ENCODE results near the gene CNTNAP2.

The CNTNAP2 gene

DNA sequence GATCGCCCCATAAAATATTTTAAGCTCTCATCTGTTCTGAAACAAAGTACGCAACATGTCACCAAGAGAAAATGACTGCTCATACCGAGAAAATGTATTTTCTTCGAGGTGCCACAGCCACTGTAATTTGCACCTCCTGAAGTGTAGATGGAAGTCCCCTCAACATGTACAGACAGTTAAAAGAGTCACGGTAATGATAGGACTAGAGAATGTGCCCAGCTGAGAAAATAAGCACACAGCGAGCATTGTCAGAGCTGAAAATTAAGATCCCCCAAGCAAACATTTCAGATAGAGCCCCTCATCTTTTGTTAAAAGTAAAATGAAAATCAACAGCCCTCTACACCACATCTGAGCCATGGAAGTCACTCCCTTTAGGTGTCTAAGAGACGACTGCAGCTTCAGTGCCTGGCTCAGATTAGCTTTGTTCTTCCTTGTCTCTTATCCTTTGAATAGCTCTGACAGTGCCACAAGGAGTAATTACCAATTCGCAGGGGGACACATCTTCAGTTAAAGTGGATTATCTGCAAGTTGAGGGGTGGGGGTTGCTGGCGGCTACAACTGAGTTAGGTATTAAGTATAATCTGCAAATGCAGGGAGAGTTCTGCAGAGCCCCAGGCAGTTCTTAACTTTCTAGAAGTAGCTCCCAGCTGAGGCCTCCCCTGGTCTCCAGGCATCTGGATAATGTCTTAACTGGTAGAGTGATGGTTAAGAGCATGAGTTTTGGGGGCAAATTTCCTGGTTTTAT lies 2251.3 kb downstream of the CNTNAP2 start:
- TF ChIP-seq CTCF (IDR thresholded peaks at IDR 0.05; ENCODE audit: low read depth, low read length) = no peak
- no peak overlapping the region for H3K4me3 ChIP-seq (ENCODE audit: low read depth, low read length)

- no peak overlapping the region for H3K4me3 ChIP-seq (ENCODE audit: low read depth, low read length)
- TF ChIP-seq CTCF (IDR thresholded peaks at IDR 0.05; ENCODE audit: low read depth, low read length) = no peak
Measured at GRCh38 chr7:148368562-148368961, 2252.0 kb downstream of the CNTNAP2 start.

GRCh38 chr7:148371280-148371937 lies 2254.8 kb downstream of the CNTNAP2 start:
- no peak overlapping the region for H3K4me3 ChIP-seq (ENCODE audit: low read depth, low read length)
- TF ChIP-seq CTCF (IDR thresholded peaks at IDR 0.05; ENCODE audit: low read depth, low read length) = no peak

- no peak for TF ChIP-seq CTCF (IDR thresholded peaks at IDR 0.05; ENCODE audit: low read depth, low read length)
Measured at GRCh38 chr7:148374396-148375259, 2258.0 kb downstream of the CNTNAP2 start.

GRCh38 chr7:148379677-148380076 lies 2263.1 kb downstream of the CNTNAP2 start:
- no peak overlapping the region for H3K4me3 ChIP-seq (ENCODE audit: low read depth, low read length)
- no peak for TF ChIP-seq CTCF (IDR thresholded peaks at IDR 0.05; ENCODE audit: low read depth, low read length)

More at GRCh38 chr7:148374396-148375259, 2258.0 kb downstream of the CNTNAP2 start:
- no peak overlapping the region for H3K4me3 ChIP-seq (ENCODE audit: low read depth, low read length)

- no peak overlapping the region for H3K4me3 ChIP-seq (ENCODE audit: low read depth, low read length)
- TF ChIP-seq CTCF (IDR thresholded peaks at IDR 0.05; ENCODE audit: low read depth, low read length) = no peak
Measured at GRCh38 chr7:148380596-148381419, 2264.2 kb downstream of the CNTNAP2 start.

Measured in WI38 (cell line).